MV-4-11 (cell line): ENCODE results near the gene CRYBB1.

Experiments
- DNase-seq: peaks from one replicate; lab custom pipeline; 2025; lab: John Stamatoyannopoulos, UW

The CRYBB1 gene

GRCh38 chr22:26617271-26618199 is at the start of gene CRYBB1:
Gene CRYBB1 (minus strand): TSS chr22:26618027. CDS start chr22:26616319, 1,708 bp downstream.
- DNase-seq, result peak; percentile 50

GRCh38 chr22:26667140-26667539 is 49.3 kb upstream of the CRYBB1 start:
- no peak for DNase-seq

GRCh38 chr22:26665813-26666231 is 48.0 kb upstream of the CRYBB1 start:
- no peak for DNase-seq

DNA sequence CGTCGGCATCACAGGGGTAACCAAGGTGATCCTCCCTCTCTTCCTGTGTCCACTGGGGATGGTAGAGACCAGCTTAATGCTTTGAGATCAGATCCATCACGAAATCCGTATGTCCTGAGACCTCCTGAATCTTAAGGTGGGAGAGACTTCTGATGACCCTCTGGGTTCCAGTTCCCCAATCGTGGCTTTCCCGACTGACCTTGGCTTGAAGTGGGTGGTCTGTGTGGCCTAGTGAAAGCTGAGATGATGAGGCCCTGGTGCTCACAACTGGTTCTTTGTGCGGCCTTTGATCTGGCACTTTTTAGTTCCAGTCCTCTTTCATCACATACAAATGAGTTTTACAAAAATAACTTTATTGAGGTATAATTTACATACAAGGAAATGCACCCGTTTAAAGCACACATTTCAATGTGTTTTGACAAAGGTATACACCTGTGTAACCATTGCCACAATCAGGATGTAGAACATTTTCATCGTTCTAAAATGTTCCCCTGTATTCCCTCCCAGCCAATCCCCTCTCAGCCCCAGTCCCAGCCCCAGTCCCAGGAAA is 45.6 kb upstream of the CRYBB1 start:
- no peak for DNase-seq

- DNase-seq, result no peak
Measured at GRCh38 chr22:26662160-26662559, 44.3 kb upstream of the CRYBB1 start.

GRCh38 chr22:26660961-26661578 is 43.2 kb upstream of the CRYBB1 start:
- DNase-seq, result no peak

DNA sequence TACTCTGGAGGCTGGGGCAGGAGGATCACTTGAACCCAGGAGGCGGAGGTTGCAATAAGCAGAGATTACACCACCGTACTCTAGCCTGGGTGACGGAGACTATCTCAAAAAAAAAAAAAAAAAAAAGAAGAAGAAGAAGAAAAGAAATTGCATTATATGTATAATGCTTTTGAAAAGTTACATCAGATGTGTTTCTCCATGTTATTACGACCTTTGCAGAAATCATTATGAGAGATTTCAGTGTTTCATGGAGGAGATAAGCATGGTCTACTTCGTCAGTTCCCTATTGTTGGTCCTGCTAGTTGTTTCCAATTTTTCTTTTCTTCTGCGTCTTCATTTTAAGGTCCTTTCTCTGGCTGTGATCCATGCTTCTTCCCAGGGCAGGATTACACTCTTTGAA is 42.5 kb upstream of the CRYBB1 start:
- no peak for DNase-seq

- peak; percentile 73 for DNase-seq
Measured at GRCh38 chr22:26658671-26659478, 41.0 kb upstream of the CRYBB1 start.

DNA sequence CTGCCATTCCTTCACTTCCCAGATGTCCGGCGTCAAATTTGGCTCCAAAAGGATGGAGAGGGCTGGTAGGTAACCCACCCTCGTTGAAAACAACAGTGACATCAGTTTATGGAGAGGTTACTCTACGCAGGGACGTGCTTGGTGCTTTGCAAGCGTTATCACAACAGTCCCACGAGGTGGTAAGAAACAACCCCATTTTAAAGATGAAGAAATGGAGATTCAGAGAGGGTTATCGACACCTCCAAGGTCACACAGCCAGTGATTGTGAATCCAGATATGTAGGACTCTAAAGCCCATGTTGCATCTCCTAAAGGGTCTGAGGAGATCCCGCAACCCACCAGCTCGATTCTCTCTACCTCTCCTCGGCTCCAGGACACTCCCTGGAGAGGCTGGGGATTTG is 40.3 kb upstream of the CRYBB1 start:
- DNase-seq, result no peak

DNA sequence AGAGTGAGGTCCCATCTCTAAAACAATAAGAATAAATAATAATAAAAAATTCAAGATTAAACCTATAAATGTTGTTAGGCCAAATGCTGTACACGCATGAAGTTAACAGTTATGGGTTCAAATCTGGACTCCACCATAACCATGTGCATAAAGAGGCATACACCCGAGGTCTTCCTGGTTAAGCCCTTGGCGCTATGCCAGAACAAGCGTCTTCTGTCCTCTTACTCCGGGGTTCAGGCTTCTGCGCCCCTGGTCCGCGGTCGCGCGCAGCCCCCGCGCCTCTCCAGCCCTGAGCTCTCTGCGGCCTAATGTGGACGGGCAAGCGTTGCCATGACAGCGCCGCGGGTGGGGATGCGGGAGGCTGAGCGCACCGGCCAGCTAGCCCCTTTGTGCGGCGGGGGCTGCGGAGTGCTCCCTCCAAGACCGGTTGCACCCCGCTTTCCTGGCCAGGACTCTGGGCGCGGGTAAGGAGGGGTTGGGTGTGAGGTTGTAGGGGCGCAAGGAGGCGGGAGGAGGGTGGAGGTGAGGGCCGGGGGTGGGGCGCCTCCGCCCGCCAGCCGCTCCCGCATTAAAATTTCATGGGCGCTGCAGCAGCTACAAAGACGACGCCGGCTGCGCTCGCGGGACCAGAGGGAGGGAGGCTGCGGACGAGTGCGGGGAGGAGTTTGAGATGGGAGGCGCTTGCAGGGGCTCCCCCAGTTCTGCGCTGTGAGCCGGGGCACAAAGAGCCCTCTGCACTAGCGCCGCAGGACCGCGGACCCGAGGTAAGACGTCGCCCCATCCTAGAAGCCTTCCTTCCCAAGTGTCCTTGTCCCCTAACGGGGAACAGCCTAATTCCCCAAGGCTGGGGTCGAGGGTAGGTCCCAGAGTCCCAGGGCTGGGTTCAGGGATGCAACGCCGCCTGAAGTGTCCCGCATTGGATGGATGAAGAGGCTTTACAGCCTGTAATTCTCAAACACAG is 39.3 kb upstream of the CRYBB1 start, which contains the start of gene MIAT:
Gene MIAT (plus strand): TSS at position 698 of the 961 bp plus-strand sequence.
- no peak for DNase-seq

GRCh38 chr22:26651815-26652214 is 34.0 kb upstream of the CRYBB1 start:
- peak; percentile 67 for DNase-seq

DNA sequence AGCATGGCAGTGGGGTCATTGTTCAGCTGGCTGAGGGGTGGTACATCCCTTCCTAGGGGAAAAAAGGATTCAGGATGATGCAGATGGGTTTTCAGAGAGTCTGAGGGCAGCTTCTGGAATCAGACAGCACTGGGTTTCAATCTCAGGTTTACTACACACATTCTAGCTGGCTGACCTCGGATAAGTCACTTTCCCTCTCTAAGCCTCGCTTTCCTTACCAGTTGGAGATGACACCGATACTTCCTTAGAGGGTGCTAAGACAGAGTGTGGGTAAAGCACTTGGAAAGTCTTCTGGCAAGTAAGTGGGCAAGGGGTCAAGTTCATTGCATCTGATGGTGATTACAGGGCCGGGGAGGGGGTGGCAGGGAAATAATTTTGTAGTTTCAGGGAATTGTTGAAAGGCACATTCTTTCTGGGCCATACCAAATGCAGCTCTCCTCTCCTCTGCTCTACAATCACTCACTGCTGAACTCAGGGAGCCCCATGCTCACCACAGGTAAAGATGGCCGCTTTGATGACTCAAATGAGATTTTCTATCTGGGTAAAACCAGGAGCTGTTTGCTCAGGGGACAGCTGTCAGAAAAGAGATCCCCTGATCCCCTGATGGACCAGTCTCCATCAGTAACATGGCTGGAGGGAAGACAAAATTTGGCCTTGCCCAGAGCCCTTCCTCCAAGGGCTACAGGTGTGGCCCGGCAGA is 33.0 kb upstream of the CRYBB1 start:
- no peak for DNase-seq

DNA sequence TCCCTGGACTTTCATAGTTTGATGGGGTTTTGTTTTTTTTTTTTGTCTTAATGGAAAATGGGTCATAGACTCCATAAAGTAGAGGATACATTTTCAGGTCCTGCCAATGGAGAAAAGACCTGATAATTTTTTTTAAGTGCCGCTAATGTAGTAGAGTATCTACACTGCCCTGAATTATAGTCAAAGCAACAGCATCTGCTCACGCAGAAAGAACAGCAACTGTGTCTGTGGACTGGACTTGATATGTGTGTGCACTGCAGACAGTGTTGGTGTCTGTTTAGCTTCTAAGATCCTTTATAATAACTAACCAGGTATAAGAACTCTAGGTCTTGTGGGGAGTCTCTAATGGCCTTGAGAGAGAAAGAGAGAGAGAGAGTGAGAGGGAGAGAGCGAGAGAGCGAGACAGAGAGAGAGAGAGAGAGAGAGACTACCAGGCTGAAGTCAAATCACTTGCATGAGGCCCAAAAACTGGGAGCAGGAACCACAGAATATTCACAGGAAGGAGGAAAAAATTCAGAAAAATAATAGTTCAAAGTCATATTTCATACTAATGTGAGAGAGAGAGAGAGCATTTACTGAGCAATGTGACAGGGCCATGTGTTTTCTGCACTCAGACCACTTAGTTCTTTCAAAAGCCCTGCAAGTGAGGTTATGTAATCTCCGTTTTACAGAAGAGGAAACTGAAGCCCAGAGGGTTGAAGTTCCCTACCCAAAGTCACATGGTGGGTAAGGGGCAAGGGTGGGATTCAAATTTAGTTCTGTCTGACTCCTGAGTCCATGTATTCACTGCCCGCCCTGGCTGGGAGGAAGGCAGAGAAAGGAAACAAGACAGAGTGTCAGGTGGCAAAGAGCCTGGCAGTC is 30.9 kb upstream of the CRYBB1 start:
- peak; percentile 82 for DNase-seq

- DNase-seq, result peak; percentile 36
Measured at GRCh38 chr22:26648011-26648497, 30.2 kb upstream of the CRYBB1 start.

- no peak for DNase-seq
Measured at GRCh38 chr22:26646158-26646557, 28.3 kb upstream of the CRYBB1 start.

DNA sequence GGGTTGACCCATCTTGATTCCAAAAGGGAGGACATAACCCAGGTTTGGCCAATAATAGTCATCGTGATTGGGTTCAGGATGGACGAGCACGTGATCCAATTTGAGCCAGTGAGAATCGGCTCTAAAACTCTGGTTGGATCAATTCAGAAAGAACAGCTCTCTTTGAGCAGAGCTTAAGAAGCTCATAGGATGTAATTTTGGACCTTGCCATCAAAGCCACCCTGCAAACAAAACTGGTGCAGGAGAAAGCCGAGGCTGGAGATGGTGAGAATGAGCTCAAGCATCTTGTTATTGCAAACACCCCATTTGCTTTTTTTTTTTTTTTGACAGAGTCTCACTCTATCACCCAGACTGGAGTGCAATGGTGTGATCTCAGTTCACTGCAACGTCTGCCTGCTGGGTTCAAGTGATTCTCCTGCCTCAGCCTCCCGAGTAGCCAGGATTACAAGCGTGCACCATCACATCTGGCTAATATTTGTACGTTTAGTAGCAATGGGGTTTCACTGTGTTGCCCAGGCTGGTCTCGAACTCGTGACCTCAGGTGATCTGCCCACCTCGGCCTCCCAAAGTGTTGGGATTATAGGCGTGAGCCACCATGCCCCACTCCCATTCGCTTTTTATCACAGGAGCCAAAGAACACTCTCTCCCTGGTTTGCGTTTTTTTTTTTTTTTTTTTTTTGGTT is 25.7 kb upstream of the CRYBB1 start:
- DNase-seq, result no peak

DNA sequence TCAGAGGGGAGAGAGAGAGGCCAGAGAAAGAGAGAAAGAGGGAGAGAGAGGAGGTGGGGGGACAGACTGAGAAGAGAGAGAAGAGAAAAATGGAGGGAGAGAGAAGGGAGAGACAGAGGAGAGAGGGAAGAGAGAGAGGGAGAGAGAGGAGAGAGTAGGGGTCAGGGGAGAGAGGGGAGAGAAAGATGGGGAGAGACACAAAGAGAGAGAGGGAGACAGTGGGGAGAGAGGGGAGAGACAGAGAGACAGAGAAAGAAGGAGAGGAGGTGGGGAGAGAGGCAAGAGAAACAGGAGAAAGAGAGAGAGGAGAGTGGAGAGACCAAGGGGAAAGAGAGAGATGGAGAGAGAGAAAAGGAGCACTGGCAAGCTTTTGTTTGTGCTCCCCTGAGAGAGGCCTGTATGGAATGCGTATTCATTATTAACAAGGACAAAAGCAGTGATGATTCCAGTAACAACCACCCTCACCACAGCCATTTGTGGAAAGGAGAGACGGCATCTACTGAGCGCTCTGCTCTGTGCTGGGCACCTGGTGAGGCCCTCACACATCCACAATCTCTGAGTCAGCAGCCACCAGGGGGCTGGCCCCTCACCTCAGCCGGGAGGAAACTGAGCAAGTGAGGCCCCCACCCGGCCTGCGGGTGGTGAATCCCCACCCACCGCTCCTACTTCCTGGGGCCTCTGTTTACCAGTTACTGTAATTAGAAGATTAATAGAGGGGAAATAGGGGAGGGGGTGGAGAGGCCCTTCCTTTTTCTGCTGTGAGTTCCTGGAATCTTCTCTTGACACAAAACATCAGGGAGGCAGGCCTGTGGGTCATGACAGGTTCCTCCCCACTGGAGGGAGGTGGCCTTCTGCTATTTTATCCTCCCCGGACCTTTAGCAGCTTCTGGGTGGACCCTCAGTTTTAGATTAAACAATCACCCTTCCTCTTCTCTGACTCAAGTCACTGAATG is 24.9 kb upstream of the CRYBB1 start:
- no peak for DNase-seq
